DMS79 (cell line): ENCODE measurements around the gene CYTH3.
A peak's percentile ranks its signal among the peaks of the same experiment; 100 is the strongest.
"Not testable (repeated sequence)": the region's sequence is repeated elsewhere in the genome, so short reads cannot be mapped to it uniquely, and the experiment has no call there.

ENCODE experiments used
- DNase-seq: peaks from one replicate; lab custom pipeline; 2025; lab: John Stamatoyannopoulos, UW

CYTH3 gene

GRCh38 chr7:6197801-6198551, 74.4 kb downstream of the CYTH3 start:
- DNase-seq = peak; percentile 89

GRCh38 chr7:6193709-6194108, 78.7 kb downstream of the CYTH3 start:
- DNase-seq = no peak

- DNase-seq = not testable (repeated sequence)
These were observed 81.9 kb downstream of the CYTH3 start for GRCh38 chr7:6190563-6190962.

GRCh38 chr7:6188389-6188788, 84.0 kb downstream of the CYTH3 start:
- no peak for DNase-seq

- DNase-seq = no peak
These were observed 85.8 kb downstream of the CYTH3 start for GRCh38 chr7:6186577-6186976.

GRCh38 chr7:6182993-6183392, 89.4 kb downstream of the CYTH3 start:
- no peak for DNase-seq

- DNase-seq = no peak
These were observed 91.3 kb downstream of the CYTH3 start for GRCh38 chr7:6181136-6181535.

GRCh38 chr7:6180344-6180725, 92.1 kb downstream of the CYTH3 start:
- no peak for DNase-seq

- no peak for DNase-seq
These were observed 92.6 kb downstream of the CYTH3 start for GRCh38 chr7:6179620-6180343.

GRCh38 chr7:6178298-6179029, 94.0 kb downstream of the CYTH3 start:
- DNase-seq = no peak

GRCh38 chr7:6175645-6176044, 96.8 kb downstream of the CYTH3 start:
- no peak for DNase-seq

GRCh38 chr7:6172910-6173295, 99.5 kb downstream of the CYTH3 start:
- no peak for DNase-seq

GRCh38 chr7:6172224-6172909, 100.1 kb downstream of the CYTH3 start:
- DNase-seq = no peak

- no peak for DNase-seq
These were observed 100.7 kb downstream of the CYTH3 start for GRCh38 chr7:6171532-6172223.

- no peak for DNase-seq
These were observed 101.6 kb downstream of the CYTH3 start for GRCh38 chr7:6170571-6171531.

GRCh38 chr7:6169805-6170520, 102.5 kb downstream of the CYTH3 start:
- no peak for DNase-seq

GRCh38 chr7:6168477-6168868, 104.0 kb downstream of the CYTH3 start:
- DNase-seq = no peak

GRCh38 chr7:6167587-6168476, 104.6 kb downstream of the CYTH3 start:
- DNase-seq = peak; percentile 17

- DNase-seq = no peak
These were observed 105.3 kb downstream of the CYTH3 start for GRCh38 chr7:6167004-6167551.
